NCI-H446 (cell line): ENCODE measurements around the gene ANKRD11.
"Not testable (repeated sequence)": the region's sequence is repeated elsewhere in the genome, so short reads cannot be mapped to it uniquely, and the experiment has no call there.

Experiments
- DNase-seq, 2 experiments: peaks; one replicate each; lab custom pipeline; 2025; lab: John Stamatoyannopoulos, UW

The ANKRD11 gene

DNA sequence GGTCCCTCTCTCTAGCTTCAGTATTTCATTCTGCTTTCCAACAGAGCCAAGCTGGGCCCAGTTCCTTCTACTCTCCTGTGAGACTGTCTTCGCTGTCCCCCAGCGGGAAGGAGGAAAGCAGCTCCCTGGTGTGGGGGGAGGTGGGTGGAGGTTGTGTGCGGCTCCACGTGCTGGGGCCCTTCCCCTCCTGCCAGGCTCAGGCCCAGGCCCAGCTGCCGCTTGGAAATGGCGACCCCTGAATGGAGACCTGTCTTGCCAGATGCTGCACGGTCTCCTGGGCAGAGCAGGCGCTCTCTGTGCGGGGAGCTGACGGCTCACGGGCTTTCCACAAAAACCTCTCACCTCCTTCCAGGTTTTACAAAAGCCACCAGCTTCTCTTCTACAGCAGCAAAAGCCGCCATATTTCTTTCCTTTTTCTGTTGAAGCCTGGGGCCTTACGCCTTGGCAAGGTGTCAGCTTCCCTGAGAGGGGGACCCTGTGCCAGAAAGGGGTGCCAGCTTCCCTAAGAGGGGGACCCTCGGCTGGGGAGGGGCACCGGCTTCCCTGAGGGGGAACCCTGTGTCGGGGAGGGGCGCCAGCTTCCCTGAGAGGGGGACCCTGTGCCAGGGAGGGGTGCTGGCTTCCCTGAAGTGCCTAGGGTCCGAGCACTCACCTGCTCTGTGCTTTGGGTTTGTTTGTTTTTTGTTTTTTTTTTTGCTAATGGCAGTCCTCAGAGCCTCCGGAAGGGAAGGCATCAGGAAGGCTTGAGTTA lies 225.4 kb downstream of the ANKRD11 start:
- DNase-seq: no peak

DNA sequence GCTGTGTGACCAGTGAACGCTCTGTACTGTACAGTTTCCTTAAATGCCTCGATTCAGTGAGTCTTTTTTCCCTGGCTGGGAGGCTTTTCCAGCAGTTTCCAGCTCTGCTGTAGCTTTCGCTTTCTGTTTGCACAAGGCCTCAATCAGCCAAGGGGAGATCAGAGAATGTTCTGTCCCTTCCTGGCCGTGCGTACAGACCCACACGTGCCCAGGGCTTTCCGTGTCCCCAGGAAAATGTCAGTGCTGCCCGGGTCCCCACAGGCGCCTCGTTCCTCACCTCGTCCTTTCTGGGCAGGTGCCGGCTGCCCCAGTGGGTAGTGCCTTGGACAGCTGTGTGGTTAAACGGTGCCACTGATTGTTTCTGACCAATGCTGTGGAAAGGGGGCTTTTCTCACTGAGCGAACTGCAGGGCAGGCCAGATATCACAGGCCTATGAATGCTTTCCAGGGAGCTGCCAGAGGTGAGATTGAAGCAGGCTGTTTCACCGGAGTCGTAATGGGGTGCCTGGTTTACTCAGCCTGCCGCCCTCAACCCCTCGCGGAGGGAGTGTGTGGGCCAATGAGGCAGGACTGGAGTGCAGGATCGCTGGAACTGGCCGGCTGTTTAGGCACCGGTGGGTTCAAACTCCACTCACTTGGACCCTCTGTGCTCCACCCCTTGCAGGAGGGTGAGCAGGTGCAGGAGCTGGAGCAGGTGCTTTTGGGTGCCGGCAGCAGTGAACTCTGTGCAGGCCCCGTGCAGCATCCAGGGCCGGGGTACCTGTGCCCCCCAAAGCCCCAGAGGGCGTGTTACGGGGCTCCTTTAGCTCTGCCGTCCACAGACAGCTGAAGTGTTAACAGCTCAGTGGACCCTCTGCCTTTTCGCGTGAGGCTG lies 228.4 kb downstream of the ANKRD11 start:
- no peak for DNase-seq

DNA sequence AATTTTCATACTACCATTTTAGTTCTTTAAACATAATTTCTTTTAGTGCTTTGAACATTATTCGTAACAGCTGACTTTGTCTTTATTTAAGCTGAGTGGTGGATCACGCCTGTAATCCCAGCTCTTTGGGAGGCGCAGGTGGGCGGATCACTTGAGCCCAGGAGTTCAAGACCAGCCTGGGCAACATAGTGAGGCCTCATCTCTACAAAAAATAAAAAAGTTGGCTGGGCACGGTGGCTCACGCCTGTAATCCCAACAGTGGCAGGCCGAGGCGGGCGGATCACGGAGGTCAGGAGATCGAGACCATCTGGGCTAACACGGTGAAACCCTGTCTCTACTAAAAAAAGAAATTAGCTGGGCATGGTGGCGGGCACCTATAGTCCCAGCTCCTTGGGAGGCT lies 230.5 kb downstream of the ANKRD11 start:
- not testable (repeated sequence) for DNase-seq

DNA sequence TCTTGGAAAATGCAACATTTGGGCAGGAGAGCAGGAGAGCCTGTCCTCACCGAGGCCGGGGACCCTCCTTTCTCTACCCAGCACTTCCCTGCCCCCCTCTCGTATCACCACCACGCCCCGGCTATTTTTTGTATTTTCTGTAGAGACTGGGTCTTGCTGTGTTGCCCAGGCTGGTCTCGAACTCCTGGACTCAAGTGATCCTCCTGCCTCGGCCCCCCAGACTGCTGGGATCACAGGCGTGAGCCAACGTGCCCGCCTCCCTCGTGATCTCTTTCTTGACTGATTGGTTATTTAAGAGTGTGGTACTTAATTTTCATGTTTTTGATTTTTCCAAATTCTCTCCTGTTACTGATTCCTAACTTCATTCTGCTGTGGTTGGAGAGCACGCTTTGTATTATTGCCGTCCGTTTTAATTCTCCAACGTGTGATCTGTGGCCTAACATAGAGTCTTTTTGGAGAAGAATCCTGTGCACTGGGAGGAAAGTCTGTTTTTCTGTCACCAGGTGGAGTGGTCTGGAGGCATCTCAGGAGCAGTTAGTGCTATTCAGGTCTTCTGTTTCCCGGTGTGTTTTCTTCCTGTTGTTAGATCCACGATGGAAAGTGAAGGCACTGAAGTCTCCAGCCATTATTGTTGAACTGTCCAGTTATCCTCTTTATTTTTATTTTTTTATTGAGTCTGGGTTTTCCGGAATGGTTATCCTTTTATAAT lies 232.4 kb downstream of the ANKRD11 start:
- DNase-seq: no peak

DNA sequence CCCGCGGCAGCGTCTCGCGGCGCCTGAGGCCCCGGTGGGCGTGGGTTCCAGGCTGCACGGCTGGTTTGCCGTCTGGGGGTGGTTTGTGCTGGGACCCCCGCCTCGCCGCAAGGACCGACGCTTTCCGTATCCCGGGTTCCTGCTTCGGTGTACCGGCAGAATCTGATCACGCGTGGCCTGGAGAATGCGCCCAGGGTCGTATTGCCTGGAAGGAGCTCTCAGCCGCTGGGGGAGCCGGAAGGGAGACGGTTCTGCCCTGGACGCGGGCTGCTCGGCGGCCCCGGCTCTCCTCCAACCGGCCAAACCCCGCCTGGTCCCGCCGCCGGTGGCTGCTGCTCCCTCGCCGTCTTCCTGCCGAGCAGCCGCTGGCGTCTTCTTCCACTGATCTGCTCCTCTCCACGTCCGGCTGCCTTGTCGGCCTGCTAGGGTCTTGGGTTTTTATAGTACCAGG lies 233.1 kb downstream of the ANKRD11 start:
- no peak for DNase-seq

DNA sequence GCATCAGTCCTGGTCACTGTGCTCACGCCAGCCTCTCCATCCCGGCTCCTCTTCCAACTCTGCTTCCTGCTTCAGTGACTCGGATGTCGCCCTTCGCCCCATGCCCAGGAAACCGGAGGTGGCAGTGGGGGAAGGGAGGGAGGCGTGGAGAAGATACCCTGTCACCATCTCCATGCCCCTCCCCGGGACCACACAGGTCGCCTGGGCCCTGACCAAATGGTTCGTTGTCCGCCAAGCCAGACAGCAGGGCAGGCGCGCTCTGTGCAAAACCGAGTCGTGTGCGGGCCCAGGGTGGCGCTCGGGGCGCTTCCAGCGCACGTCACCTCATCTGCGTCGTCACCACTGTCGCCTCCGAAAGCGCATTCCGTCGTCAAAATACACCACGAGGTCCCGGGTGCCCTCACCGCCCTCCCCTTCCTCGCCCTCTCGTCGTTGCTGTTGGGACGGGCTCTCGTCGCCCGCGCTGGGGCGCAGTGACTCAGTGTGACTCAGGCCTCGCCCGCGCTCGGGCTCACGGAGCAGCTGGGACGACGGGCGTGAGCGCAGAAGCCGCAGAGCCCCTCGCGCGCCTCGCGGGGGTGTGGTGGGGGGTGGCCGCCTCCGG lies 233.6 kb downstream of the ANKRD11 start:
- peak in 1 of 2 experiments; percentile 33 for DNase-seq

DNA sequence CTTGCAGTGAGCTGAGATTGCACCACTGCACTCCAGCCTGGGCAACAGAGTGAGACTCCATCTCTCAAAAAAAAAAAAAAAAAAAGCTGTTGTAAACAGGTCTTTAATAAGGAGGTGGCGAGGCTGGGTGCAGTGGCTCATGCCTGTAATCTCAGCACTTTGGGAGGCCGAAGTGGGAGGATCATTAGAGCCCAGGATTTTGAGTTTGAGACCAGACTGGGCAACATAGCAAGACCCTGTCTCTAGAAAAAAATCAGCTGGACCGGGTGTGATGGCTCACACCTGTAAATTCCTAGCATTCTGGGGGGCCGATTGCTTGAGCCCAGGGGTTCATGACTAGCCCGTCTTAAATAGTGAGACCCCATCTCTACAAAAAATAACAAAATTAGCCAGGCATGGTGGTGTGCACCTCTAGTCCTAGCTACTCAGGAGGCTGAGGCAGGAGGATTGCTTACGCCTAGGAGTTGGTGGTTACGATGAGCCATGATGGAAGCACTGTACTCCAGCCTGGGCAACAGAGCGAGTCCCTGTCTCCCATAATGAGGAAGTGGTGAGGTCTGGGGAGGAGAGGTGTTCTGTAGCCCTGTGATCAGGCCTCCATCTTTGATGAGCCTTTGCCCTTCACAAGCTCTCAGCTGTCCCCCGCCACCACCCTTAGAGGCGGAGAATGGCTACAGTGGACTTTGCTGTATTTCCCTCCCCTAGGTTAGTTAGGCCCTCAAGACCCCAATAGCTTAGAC lies 236.6 kb downstream of the ANKRD11 start:
- DNase-seq: no peak

DNA sequence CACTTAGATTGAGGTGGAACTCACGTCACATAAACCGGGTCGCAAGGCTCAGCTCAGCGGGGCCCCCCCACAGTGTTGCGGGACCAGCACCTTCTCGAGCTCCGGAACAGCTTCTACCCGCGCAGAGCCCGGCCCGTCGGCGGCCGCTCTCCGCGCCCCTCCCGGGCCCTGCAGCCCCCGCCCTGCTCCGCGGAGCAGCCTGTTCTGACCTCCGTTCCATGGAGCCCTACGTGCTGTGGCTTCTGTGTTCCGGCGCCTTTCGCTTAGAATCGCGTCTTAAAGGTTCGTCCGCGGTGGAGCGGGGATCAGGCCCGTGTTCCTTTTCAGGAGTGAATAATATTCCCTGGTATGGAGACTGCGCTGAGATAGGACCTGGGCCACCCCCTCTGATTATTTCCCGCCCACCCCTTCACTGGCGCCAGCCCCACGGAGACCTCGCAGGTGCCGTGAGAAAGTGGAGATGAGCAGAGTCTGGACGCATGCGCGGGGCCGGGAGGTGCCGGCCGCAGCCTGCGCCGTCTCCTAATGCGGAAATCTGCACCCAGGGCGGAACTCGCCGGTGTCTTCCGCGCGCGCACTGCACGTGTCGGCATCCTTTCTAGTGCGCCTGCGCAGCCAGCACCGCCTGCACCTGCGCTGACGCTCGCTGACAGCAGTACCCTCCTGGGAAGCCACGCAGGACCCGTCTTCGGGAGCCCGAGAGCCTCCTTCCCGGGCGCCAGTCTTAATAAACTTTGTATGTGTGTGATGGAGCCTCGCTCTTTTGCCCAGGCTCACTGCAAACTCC lies 242.0 kb downstream of the ANKRD11 start:
- no peak for DNase-seq

DNA sequence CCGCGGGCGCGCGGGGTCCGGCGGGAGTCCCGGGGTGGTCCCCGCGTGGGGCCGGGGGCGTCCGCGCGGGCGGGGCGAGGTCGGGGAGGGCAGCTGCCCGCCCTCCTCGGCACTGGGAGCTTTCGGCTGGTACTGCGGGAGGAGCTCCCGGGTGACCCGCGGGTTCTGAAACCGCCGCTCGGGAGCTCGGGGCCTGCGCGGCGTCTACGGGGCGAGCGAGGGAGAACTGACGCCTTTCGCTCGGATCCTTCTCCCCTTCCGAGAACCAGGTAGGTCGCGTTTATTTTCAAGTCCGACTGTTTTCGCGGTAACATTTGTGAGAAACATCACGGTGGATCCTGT lies 242.7 kb downstream of the ANKRD11 start:
- DNase-seq: not testable (repeated sequence)

DNA sequence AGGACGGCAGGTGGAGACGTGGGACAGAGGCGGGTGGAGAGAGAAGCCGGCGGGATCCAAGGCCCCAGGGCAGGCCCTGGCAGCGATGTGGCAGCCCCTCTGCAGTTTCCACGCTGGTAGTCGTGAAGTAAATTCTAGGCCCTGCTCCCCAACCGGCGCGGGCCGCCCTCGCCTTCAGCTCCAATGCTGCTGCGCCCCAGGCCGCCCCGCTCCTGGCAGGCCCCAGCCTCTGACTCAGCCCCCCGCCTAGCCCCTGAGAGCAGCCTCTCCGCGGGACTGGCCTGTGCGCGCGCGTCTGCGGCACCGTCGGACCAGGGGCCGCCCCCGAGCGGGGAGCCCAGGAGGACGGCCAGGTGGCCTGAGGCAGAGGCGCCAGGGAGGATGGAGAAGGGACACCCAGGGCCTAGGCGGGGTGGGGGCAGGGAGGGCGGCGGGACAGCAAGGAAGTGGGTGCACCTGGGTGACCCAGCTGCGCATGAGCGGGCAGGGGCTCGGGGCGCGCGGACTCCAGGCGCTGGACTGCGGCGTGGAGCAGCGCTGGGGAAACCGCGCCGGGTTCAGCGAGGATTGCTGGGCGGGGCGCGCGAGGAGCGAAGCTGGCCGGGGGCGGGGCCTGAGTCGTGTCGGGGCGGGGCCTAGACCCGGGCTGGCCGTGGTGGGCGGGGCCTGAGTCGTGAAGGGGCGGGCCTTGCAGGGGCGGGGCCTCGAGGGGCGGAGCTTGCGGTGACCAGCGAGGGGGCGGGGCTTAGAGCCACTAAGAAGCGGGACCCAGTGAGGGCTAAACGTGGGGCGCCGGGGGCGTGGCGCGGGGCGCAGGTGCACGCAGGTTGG lies 243.2 kb downstream of the ANKRD11 start:
- peak in 1 of 2 experiments; percentile 75 for DNase-seq

DNA sequence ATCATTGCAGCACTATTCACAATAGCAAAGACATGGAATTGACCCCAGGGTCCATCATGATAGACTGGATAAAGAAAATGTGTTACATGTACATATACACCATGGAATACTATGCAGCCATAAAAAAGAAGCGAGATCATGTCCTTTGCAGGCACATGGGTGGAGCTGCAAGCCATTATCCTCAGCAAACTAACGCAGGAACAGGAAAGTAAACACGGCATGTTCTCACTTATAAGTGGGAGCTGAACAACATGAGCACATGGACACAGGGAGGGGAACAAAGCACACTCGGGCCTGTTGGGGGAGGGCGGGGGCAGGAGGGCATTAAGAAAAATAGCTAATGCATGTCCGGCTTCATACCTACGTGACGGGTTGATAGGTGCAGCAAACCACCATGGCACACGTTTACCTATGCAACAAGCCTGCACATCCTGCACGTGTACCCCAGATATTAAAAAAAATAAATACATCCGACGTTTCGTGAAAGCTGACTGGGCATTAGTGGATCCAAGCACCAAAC lies 243.9 kb downstream of the ANKRD11 start:
- no peak for DNase-seq

DNA sequence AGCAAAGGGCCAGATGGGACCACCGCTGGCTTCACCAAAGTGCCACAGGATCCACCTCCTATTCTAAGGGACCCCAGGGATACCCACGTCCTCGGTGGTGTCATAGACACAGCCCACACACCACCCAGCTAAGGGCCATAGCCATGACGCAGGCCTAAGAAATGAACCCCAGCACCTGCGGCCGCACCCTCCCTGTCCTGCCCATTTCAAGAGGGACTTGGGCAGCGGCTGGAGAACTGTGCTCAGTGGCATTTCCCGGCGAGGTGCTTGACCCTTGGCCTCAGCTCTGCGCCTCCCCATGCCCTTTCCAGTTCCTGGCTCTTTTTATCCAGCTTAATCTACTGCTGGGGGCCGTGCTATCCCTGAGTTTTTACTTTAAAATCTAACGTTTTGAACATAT lies 245.6 kb downstream of the ANKRD11 start:
- no peak for DNase-seq

DNA sequence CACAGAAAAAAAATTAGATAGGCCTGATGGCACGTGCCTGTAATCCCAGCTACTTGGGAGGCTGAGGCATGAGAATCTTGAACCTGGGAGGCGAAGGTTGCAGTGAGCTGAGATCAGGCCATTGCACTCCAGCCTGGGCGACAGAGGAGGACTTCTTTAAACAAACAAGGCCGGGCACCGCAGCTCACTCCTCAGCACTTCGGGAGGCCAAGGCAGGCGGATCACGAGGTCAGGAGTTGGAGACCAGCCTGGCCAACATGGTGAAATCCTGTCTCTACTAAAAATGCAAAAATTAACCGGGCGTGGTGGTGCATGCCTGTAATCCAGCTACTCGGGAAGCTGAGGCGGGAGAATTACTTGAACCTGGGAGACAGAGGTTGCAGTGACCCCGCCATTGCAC lies 246.1 kb downstream of the ANKRD11 start:
- not testable (repeated sequence) for DNase-seq

DNA sequence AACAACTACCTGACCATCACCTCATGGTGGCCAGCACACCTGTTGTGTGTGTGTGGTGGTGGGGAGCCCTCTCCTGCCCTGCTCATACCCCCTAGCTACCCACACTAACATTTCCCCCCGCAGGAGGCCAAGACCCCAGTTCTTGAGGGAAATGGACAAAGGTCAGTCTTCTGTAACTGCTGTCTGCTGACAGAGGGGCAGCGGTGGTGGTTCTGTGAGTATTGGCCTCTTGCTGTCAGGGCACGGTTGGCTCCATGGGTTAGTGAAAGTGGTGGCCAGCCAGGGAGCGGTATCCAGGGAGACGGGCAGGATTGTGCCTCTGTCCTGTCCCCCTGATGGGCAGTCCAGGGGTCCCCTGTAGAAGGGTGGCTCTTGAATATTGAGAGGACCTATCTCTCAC lies 246.7 kb downstream of the ANKRD11 start:
- DNase-seq: no peak

DNA sequence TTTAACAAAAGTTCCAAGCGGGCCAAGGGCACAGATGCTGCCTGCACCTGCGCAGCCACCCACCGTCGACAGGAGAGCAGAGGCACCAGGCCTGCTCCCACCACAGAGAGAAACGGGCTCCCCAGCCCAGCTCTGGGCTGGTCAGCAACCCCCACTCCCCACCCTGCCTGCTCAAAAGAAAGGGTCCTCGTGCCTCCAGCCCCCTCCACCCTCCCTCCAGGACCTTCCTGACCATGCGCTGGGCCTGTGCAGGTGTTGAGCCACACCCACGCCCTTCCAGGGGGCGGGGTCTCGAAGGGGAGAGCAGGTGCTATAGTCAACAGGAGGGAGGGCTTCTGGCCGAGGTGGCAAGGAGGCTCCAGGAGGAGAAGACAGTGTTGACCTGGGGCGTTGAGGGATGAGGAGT lies 247.6 kb downstream of the ANKRD11 start:
- no peak for DNase-seq

DNA sequence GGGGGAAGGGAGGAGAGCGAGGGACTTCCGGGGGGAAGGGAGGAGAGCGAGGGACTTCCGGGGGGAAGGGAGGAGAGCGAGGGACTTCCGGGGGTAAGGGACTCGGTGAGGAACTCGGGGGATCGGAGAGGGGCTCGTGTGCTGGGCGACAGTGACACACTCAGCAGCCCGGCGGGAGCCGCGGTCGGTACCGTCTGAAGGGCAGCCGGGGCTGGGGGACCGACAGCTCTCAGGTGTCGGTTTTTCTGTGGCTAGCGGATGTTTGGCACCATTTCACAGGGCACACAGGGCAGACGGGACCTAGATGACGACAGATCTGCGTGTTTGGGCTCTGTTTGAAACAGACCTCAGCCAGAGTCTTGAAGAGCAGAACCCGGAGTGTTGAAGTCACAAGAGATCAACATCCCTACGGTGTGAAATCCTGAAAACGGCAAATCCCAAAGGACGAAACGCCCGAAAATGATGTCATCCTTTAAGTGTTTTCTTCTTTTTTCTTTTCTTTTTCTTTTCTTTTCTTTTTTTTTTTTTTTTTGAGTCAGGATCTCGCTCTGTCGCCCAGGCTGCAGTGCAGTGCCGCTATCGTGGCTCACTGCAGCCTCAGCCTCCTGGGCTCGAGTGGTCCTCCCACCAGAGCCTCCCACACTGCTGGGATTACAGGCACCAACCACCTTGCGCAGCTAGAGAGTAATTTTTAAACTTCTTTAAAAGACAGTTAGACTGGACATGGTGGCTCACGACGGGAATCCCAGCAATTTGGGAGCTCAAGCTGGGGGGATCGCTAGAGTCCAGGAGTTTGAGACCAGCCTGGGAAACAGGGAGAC lies 249.0 kb downstream of the ANKRD11 start:
- DNase-seq: peak in 1 of 2 experiments; percentile 42

DNA sequence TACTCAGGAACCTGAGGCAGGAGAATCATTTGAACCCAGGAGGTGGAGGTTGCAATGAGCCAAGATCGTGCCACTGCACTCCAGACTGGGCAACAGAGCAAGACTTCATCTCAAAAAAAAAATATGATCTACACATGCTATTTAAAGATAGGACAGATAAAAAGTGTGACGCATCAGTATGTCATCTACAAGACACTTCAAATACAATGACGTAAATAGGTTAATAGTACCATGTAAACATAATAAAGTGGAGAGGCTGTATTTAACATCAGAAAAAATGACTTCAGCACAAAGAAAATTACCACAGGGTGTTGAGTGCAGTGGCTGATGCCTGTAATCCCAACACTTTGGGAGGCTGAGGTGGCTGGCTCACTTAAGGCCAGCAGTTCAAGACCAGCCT lies 252.6 kb downstream of the ANKRD11 start:
- no peak for DNase-seq

DNA sequence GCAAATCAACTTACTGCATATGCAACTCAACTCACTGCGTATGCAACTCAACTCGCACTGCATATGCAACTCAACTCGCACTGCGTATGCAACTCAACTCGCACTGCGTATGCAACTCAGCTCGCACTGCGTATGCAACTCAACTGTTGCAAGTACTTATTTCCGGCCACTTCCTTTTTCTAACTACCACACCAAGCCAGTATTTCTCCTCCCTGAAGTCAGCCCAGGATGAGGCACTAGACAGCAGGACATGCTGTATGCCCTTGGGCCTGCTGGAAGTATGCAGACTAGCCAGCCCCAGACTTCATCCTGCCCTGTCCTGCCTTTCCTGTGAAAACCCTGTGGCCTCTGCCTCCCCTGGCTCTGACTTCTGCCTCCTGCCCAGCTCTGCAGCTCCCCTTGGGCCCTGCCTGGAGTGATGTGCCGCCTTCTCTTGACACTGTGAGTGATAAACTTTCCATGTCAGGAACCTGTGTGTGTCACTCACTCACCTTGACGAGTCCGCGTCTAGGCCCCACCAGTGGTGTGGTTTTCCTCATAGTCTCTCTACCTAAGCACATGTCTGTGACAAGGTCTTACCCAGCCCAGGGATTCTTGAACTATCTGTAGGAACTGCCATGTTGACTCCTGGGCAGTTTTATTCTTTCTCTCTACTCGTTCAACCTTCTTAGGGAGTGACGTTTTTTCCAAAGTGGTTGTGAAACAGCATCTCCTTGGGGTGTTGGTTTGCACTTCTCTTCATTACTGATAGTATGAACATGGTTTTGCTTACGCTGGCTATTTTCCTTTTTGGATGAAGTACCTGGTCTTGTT lies 256.5 kb downstream of the ANKRD11 start:
- no peak for DNase-seq
